Measurements from ENCODE around the gene RAB44.

- no peak for TF ChIP-seq ZNF274 (IDR thresholded peaks at IDR 0.05; ENCODE audit: low read depth, low read length)
- TF ChIP-seq SUZ12 (IDR thresholded peaks at IDR 0.05; ENCODE audit: extremely low read depth, insufficient read depth, insufficient read length): no peak
- no peak for TF ChIP-seq YY1 (IDR thresholded peaks at IDR 0.05; ENCODE audit: insufficient read depth, insufficient read length)
These were observed 31.3 kb upstream of the RAB44 start for GRCh38 chr6:36666287-36666686.
